SK-N-SH (cell line): ENCODE data around the gene RBM10.

Experiments
- CHD2 ChIP-seq: fragments of 150-350 bp; IDR thresholded peaks from 2 replicates; pipeline ENCODE4 v1.6.1; 2018; ENCODE audit warnings: low read length; ENCODE audit not compliant: partially characterized antibody
- CTCF ChIP-seq: fragments of 200-600 bp; sonication (generic); IDR thresholded peaks from 2 replicates; pipeline ENCODE4 v1.6.1; 2017; ENCODE audit warnings: antibody characterized with exemption, mild to moderate bottlenecking, moderate library complexity
- EP300 ChIP-seq, 2 experiments: IDR thresholded peaks; 2 replicates each; pipeline versions ENCODE4 v1.4.0 to v1.6.1; 2012; ENCODE audit warnings: borderline replicate concordance in 1 of 2, low read depth in 1 of 2, low read length in 1 of 2
- EZH2phosphoT487 ChIP-seq: fragments of 200-600 bp; sonication (generic); IDR thresholded peaks from 2 replicates; pipeline ENCODE4 v1.6.1; 2017; ENCODE audit warnings: low read depth, mixed run types, mild to moderate bottlenecking, antibody characterized with exemption, moderate library complexity, borderline replicate concordance
- GABPA ChIP-seq: IDR thresholded peaks from 2 replicates; pipeline ENCODE4 v1.4.0; 2012; ENCODE audit warnings: low read depth, mild to moderate bottlenecking
- NFIC ChIP-seq: IDR thresholded peaks from 2 replicates; pipeline ENCODE4 v1.4.0; 2012; ENCODE audit warnings: borderline replicate concordance
- PBX3 ChIP-seq: IDR thresholded peaks from 2 replicates; pipeline ENCODE4; 2012
- POLR2AphosphoS5 ChIP-seq: IDR thresholded peaks from 2 replicates; pipeline ENCODE4 v1.6.1; 2012; ENCODE audit warnings: low read depth, low read length
- REST ChIP-seq: IDR thresholded peaks from 2 replicates; pipeline ENCODE4 v1.6.1; 2012; ENCODE audit warnings: mild to moderate bottlenecking, low read depth, low read length, moderate library complexity
- RFX5 ChIP-seq: IDR thresholded peaks from 2 replicates; pipeline ENCODE4 v1.6.1; 2012; ENCODE audit warnings: mild to moderate bottlenecking, improper control_type of control experiment, low read length
- SIN3A ChIP-seq: IDR thresholded peaks from 2 replicates; pipeline ENCODE4 v1.6.1; 2012; ENCODE audit warnings: low read depth, mild to moderate bottlenecking, low read length, moderate library complexity, borderline replicate concordance
- USF2 ChIP-seq: fragments of 150-350 bp; IDR thresholded peaks from 2 replicates; pipeline ENCODE4 v1.6.1; 2017; ENCODE audit warnings: antibody characterized with exemption, low read length, low read depth, borderline replicate concordance

GRCh38 chrX:47146936-47147859 lies 2.2 kb downstream of the RBM10 start:
- TF ChIP-seq CTCF (no peak), PBX3 (no peak), REST (no peak), CHD2 (no peak), POLR2AphosphoS5 (no peak), RFX5 (no peak), USF2 (no peak), NFIC (no peak), EP300 (IDR thresholded peaks at IDR 0.05; ENCODE audit: borderline replicate concordance in 1 of 2, low read depth in 1 of 2, low read length in 1 of 2) (no peak), EZH2phosphoT487 (no peak), SIN3A (no peak), GABPA (no peak)
